SK-N-MC (cell line): ENCODE measurements around the gene NPM1.

ENCODE experiments used
- EZH2 ChIP-seq: fragments of 200-600 bp; sonication (generic); IDR thresholded peaks from one replicate; pipeline ENCODE4 v1.6.1; 2017; ENCODE audit warnings: antibody characterized with exemption
- FOXP2 ChIP-seq: optimal IDR thresholded peaks from 2 replicates; pipeline ENCODE3; 2011; ENCODE audit warnings: mild to moderate bottlenecking, moderate library complexity; ENCODE audit not compliant: insufficient read depth; ENCODE audit errors: extremely low read length, control extremely low read depth
- POLR2AphosphoS5 ChIP-seq: IDR thresholded peaks from 2 replicates; pipeline ENCODE4 v1.6.1; 2012; ENCODE audit warnings: mild to moderate bottlenecking, low read depth, low read length, borderline replicate concordance

- TF ChIP-seq EZH2 (no peak), POLR2AphosphoS5 (no peak), FOXP2 (no peak)
Measured at GRCh38 chr5:171422495-171422894, 34.8 kb downstream of the NPM1 start.
